Prostate gland (tissue), 2 donors: ENCODE measurements around the gene SLC35A1.

Source experiments
- CTCF ChIP-seq, 4 experiments: fragments of 200-600 bp in 2 of 4; fragments of 450-650 bp in 2 of 4; sonication (generic) in 2 of 4; IDR thresholded peaks; 1 replicate in 3 of 4; 2 replicates in 1 of 4; pipeline ENCODE4 v1.5.1; 2016 to 2019; ENCODE audit warnings: antibody characterized with exemption in 4 of 4, mild to moderate bottlenecking in 2 of 4, moderate library complexity in 2 of 4
- POLR2A ChIP-seq: fragments of 450-650 bp; IDR thresholded peaks from one replicate; pipeline ENCODE4 v1.6.1; 2016; ENCODE audit warnings: antibody characterized with exemption, mild to moderate bottlenecking
- POLR2AphosphoS5 ChIP-seq: sonication (generic); formaldehyde crosslinking; IDR thresholded peaks from one replicate; pipeline ENCODE4 v1.6.1; 2017; ENCODE audit warnings: antibody characterized with exemption

GRCh38 chr6:87494761-87495422 is 22.1 kb downstream of the SLC35A1 start:
- TF ChIP-seq POLR2A (no peak), CTCF (IDR thresholded peaks at IDR 0.05) (no peak), POLR2AphosphoS5 (no peak)
